Activated CD8-positive, alpha-beta memory T cell treated with anti-CD3 and anti-CD28 coated beads, Interleukin-2, amount 10 ng/mL, durations not matched to agents 7 days and 5 days (primary cell): ENCODE results near the gene FRK. TPM values are rescaled to one million over a fixed set of nuclear protein-coding genes. Genes with fewer than 3 reads are reported as not detected.
"Not testable (repeated sequence)": the region's sequence is repeated elsewhere in the genome, so short reads cannot be mapped to it uniquely, and the experiment has no call there.

Experiments used
- ATAC-seq: fragments of 150-1000 bp; cut with Tn5 transposase; one replicate; pipeline ENCODE4 v1.10.0; 2021; ENCODE audit warnings: moderate library complexity
- CTCF ChIA-PET: fragments of 350-600 bp; sonication (Branson Sonifier 250); formaldehyde crosslinking; loops from one replicate; lab custom pipeline; 2021; ENCODE audit warnings: antibody characterized with exemption; lab: Charles Lee
- DNase-seq: peaks from one replicate; pipeline ENCODE4 v3.0.0-alpha.2; 2020
- H3K27ac Mint-ChIP-seq: one replicate; pipeline ENCODE4 v1.8.0; 2021; ENCODE audit warnings: mild to moderate bottlenecking, mixed read lengths
- H3K27me3 Mint-ChIP-seq: one replicate; pipeline ENCODE4 v1.8.0; 2021; ENCODE audit warnings: mixed read lengths
- H3K36me3 Mint-ChIP-seq: one replicate; pipeline ENCODE4 v1.8.0; 2021; ENCODE audit warnings: mild to moderate bottlenecking, mixed read lengths
- H3K4me1 Mint-ChIP-seq: one replicate; pipeline ENCODE4 v1.8.0; 2021; ENCODE audit warnings: mixed read lengths
- H3K4me3 Mint-ChIP-seq: one replicate; pipeline ENCODE4 v1.8.0; 2021; ENCODE audit warnings: mild to moderate bottlenecking, moderate library complexity, mixed read lengths
- H3K9me3 Mint-ChIP-seq: one replicate; pipeline ENCODE4 v1.8.0; 2022; ENCODE audit warnings: low read depth, mixed read lengths
- total RNA-seq, 2 experiments: library from RNA; stranded (reverse); gene quantifications; one replicate each; pipeline ENCODE4 v1.2.3, GENCODE V29; 2021

Gene FRK
- total RNA-seq, 2 experiments from 2014 or later: 0.09 to 0.12 TPM

- H3K27ac Mint-ChIP-seq: no peak overlapping the region
- ATAC-seq (no peak), DNase-seq (no peak)
- H3K36me3 Mint-ChIP-seq: no peaks in the 10 kb centered on the region
- H3K27me3 Mint-ChIP-seq: peaks cover 2% of the 10 kb centered on the region
- no peak overlapping the region for H3K4me3 Mint-ChIP-seq
- H3K9me3 Mint-ChIP-seq: no peaks in the 10 kb centered on the region
- peaks cover 11% of the 10 kb centered on the region for H3K4me1 Mint-ChIP-seq
- CTCF ChIA-PET: no interaction called here
Observed at GRCh38 chr6:115894426-115894992, 166.2 kb downstream of the FRK start.

DNA sequence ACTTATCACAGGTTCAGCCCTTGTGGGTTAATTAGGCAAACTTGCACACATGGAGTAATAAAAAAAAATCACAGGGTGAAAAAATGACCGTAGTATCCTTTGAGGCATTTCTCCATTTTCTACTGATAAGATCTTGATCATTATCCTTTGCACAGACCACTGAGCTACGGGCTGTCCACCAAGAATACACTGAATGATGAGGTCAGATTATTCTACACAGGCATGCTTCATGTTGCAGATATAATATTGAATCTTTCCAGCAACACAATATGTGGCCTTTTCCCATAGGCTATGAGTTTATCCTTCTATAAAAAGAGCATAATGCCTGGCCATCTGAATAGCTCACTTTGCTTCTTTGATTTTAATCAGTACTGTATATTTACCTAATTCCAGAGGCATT lies 168.9 kb downstream of the FRK start:
- H3K9me3 Mint-ChIP-seq: no peaks in the 10 kb centered on the region
- peaks cover 11% of the 10 kb centered on the region for H3K4me1 Mint-ChIP-seq
- ATAC-seq (no peak), DNase-seq (no peak)
- H3K27me3 Mint-ChIP-seq: peaks cover 2% of the 10 kb centered on the region
- no peak overlapping the region for H3K27ac Mint-ChIP-seq
- H3K36me3 Mint-ChIP-seq: no peaks in the 10 kb centered on the region
- H3K4me3 Mint-ChIP-seq: no peak overlapping the region
- CTCF ChIA-PET: no interaction called here

DNA sequence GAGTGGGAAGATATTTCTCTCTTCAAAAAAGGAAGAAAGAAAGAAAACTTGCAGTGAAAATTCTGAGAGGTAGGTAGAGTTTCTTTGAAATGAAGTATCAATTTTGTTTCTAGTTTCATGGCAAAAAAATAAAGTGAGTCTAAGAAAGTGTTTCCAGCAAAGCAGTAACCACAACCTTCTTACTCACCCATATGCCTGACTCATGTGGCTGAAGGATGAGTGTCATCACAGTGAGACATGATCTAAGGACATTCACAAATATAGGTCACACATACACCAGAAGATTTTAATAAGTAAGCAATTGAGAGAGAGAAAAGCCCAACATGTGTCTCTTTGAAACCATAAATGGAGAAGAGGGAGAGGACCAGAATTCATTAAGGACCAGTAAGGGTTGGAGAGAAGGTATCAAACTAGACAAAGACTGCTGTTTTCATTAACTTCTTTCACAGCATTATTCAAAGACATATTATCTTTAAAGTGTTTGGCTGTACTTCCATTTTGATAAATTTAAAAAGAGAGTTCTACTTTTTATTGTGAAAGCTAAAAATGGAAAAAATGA lies 169.5 kb downstream of the FRK start:
- H3K27ac Mint-ChIP-seq: no peak overlapping the region
- peaks cover 11% of the 10 kb centered on the region for H3K4me1 Mint-ChIP-seq
- no peak overlapping the region for H3K4me3 Mint-ChIP-seq
- H3K36me3 Mint-ChIP-seq: no peaks in the 10 kb centered on the region
- H3K27me3 Mint-ChIP-seq: peaks cover 2% of the 10 kb centered on the region
- DNase-seq: no peak
- no peaks in the 10 kb centered on the region for H3K9me3 Mint-ChIP-seq
- CTCF ChIA-PET: no interaction called here
- ATAC-seq: peak; percentile 71

GRCh38 chr6:115890238-115890637 lies 170.5 kb downstream of the FRK start:
- Mint-ChIP-seq H3K4me3 (no peak overlapping the region), H3K27me3 (no peaks in the 10 kb centered on the region), H3K9me3 (no peaks in the 10 kb centered on the region), H3K36me3 (no peaks in the 10 kb centered on the region), H3K4me1 (peaks cover 11% of the 10 kb centered on the region), H3K27ac (no peak overlapping the region)
- CTCF ChIA-PET: no interaction called here
- ATAC-seq (no peak), DNase-seq (no peak)

- DNase-seq, H3K9me3 Mint-ChIP-seq, CTCF ChIA-PET, ATAC-seq, H3K27me3 Mint-ChIP-seq, H3K27ac Mint-ChIP-seq, H3K36me3 Mint-ChIP-seq, H3K4me3 Mint-ChIP-seq: not testable (repeated sequence)
- peaks cover 11% of the 10 kb centered on the region for H3K4me1 Mint-ChIP-seq
Observed at GRCh38 chr6:115888687-115889470, 171.8 kb downstream of the FRK start.

- H3K27me3 Mint-ChIP-seq: no peaks in the 10 kb centered on the region
- no peak for ATAC-seq
- CTCF ChIA-PET: no interaction called here
- peaks cover 11% of the 10 kb centered on the region for H3K4me1 Mint-ChIP-seq
- H3K27ac Mint-ChIP-seq: no peak overlapping the region
- DNase-seq: no peak
- no peak overlapping the region for H3K4me3 Mint-ChIP-seq
- no peaks in the 10 kb centered on the region for H3K9me3 Mint-ChIP-seq
- no peaks in the 10 kb centered on the region for H3K36me3 Mint-ChIP-seq
Observed at GRCh38 chr6:115887891-115888290, 172.8 kb downstream of the FRK start.

DNA sequence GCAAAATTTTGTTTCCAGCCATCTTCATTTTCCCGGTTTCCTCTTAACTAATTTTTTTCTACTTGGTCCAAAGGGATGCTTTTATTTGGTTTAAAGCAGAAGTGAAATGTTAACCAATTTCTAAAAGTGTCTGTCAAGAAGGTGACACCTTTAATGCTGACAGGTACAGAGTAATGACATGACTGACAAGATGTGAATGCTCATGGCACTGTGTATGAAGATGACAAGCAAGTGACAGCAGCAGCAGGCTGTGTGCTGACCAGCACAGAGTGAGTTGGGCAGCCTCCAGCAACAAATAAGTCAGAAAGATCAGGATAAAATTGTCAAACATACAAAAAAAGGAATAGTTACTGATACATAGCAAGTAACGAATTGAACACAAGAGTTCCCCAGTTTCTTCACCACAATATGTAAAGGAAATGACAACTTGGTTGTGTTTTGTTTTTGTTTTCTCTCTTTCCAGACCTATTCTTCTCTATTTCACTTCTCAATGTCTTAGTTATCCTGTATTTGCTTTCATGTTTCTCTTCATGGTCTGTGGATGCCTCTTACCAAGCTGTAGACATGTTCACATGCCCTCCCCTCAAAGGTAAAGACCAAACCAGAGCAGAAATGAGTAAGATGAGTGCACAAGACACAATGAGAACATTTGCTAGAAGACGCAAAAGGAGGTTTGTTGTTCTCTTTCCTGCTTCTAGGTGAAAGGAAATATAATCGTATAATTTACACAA lies 174.9 kb downstream of the FRK start:
- no peak for DNase-seq
- H3K36me3 Mint-ChIP-seq: no peaks in the 10 kb centered on the region
- no peak overlapping the region for H3K27ac Mint-ChIP-seq
- H3K4me1 Mint-ChIP-seq: peaks cover 2% of the 10 kb centered on the region
- H3K9me3 Mint-ChIP-seq: no peaks in the 10 kb centered on the region
- ATAC-seq: no peak
- H3K4me3 Mint-ChIP-seq: no peak overlapping the region
- CTCF ChIA-PET: no interaction called here
- no peaks in the 10 kb centered on the region for H3K27me3 Mint-ChIP-seq

GRCh38 chr6:115882771-115883170 lies 177.9 kb downstream of the FRK start:
- Mint-ChIP-seq H3K4me1 (no peaks in the 10 kb centered on the region), H3K4me3 (no peak overlapping the region), H3K36me3 (no peaks in the 10 kb centered on the region), H3K9me3 (no peaks in the 10 kb centered on the region), H3K27me3 (no peaks in the 10 kb centered on the region), H3K27ac (no peak overlapping the region)
- CTCF ChIA-PET: no interaction called here
- ATAC-seq (no peak), DNase-seq (no peak)

DNA sequence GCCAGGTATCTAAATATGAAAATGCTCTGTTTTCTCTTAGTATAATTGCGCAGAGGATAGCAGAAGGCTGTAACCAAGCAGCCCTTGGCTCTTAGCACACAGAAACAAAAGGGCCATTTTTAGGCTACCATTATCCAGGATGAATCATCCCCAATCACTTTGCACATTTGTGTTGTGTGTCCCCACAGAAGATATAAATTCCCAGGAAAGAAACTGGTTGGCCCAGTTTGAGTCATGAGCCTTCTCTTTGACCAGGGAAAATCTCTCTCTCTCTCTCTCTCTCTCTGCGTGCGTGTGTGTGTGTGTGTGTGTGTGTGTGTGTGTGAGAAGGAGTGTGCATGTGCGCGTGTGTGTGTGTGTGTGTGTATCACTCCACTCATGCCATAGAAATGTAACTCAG lies 178.5 kb downstream of the FRK start:
- H3K36me3 Mint-ChIP-seq: no peaks in the 10 kb centered on the region
- no peaks in the 10 kb centered on the region for H3K27me3 Mint-ChIP-seq
- H3K27ac Mint-ChIP-seq: no peak overlapping the region
- H3K4me1 Mint-ChIP-seq: no peaks in the 10 kb centered on the region
- CTCF ChIA-PET: no interaction called here
- DNase-seq (no peak), ATAC-seq (no peak)
- no peaks in the 10 kb centered on the region for H3K9me3 Mint-ChIP-seq
- H3K4me3 Mint-ChIP-seq: no peak overlapping the region

Other genes starting within 250 kb of the FRK start
- 10 to 100 TPM; 26.4 to 43.7 TPM for gene NT5DC1, start 40.0 kb upstream of the FRK start, total RNA-seq
- not detected for gene COL10A1, start 65.2 kb upstream of the FRK start, total RNA-seq
- 10 to 100 TPM; 15.1 to 17.3 TPM for gene TSPYL4, start 193.2 kb upstream of the FRK start, total RNA-seq
- gene TSPYL1, start 219.0 kb upstream of the FRK start, total RNA-seq: 10 to 100 TPM; 39.5 to 41.3 TPM